ENCODE measurements around the gene ADK.

GRCh38 chr10:74674927-74675326 lies 523.9 kb downstream of the ADK start:
- TF ChIP-seq CTCF (IDR thresholded peaks at IDR 0.05 in 8 of 11, conservative IDR thresholded peaks at IDR 0.05 in 3 of 11) (no peak), POLR2AphosphoS5 (IDR thresholded peaks at IDR 0.05) (no peak)
